ENCODE results near the gene ATE1. TPM values are rescaled to one million over a fixed set of nuclear protein-coding genes. Genes with fewer than 3 reads are reported as not detected.

The ATE1 gene
- total RNA-seq, 1 donor from 2014 or later, result 22.6 TPM

DNA sequence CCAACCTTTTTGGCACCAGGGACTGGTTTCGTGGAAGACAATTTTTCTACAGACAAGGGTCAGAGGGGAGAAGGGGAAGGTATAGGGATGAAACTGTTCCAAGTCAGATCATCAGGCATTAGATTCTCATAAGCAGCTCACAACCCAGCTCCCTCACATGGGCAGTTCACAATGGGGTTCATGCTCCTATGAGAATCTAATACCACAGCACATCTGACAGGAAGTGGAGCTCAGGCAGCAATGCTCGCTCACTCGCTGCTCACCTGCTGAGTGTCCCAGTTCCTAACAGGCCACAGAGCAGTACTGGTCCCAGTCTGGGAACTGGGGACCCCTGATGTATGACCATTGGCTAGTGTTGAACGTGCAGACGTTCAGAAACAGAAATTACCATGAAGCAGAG, 63.7 kb downstream of the ATE1 start:
- Histone ChIP-seq H3K27ac (ENCODE audit: low read depth, low read length) (no peak overlapping the region), H3K4me2 (ENCODE audit: low read length) (no peak overlapping the region), H3K4me3 (ENCODE audit: insufficient read depth, low read depth, low read length) (no peak overlapping the region), H3K27me3 (ENCODE audit: insufficient read depth, low read length) (no peaks in the 10 kb centered on the region), H4K20me1 (ENCODE audit: insufficient read depth, low read length) (peaks cover 3% of the 10 kb centered on the region), H3K9me3 (ENCODE audit: insufficient read depth, low read depth, low read length) (no peaks in the 10 kb centered on the region), H2AFZ (ENCODE audit: low read depth, low read length) (no peak overlapping the region), H3K4me1 (ENCODE audit: insufficient read depth, low read length) (no peaks in the 10 kb centered on the region), H3K9ac (ENCODE audit: low read length) (no peak overlapping the region), H3K36me3 (ENCODE audit: insufficient read depth, low read length) (peaks cover 4% of the 10 kb centered on the region), H3K79me2 (ENCODE audit: insufficient read depth, low read length) (no peaks in the 10 kb centered on the region)
- no peak for TF ChIP-seq EZH2 (IDR thresholded peaks at IDR 0.05; ENCODE audit: insufficient read depth, low read length)
- TF ChIP-seq, protein P1, sequence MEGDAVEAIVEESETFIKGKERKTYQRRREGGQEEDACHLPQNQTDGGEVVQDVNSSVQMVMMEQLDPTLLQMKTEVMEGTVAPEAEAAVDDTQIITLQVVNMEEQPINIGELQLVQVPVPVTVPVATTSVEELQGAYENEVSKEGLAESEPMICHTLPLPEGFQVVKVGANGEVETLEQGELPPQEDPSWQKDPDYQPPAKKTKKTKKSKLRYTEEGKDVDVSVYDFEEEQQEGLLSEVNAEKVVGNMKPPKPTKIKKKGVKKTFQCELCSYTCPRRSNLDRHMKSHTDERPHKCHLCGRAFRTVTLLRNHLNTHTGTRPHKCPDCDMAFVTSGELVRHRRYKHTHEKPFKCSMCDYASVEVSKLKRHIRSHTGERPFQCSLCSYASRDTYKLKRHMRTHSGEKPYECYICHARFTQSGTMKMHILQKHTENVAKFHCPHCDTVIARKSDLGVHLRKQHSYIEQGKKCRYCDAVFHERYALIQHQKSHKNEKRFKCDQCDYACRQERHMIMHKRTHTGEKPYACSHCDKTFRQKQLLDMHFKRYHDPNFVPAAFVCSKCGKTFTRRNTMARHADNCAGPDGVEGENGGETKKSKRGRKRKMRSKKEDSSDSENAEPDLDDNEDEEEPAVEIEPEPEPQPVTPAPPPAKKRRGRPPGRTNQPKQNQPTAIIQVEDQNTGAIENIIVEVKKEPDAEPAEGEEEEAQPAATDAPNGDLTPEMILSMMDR (IDR thresholded peaks at IDR 0.05; ENCODE audit: insufficient read depth, low read depth, low read length), result no peak
- Mint-ChIP-seq H3K4me3 (ENCODE audit: unreplicated experiment) (no peak overlapping the region), H3K9me3 (ENCODE audit: unreplicated experiment) (no peaks in the 10 kb centered on the region), H3K36me3 (ENCODE audit: low read depth, unreplicated experiment) (peaks cover 2% of the 10 kb centered on the region), H3K27me3 (ENCODE audit: low read depth, unreplicated experiment) (no peaks in the 10 kb centered on the region), H3K27ac (ENCODE audit: unreplicated experiment) (no peak overlapping the region), H3K4me1 (ENCODE audit: low read depth, unreplicated experiment) (no peaks in the 10 kb centered on the region)
- DNase-seq (ENCODE audit: low read depth), result no peak
- no peak for FAIRE-seq

DNA sequence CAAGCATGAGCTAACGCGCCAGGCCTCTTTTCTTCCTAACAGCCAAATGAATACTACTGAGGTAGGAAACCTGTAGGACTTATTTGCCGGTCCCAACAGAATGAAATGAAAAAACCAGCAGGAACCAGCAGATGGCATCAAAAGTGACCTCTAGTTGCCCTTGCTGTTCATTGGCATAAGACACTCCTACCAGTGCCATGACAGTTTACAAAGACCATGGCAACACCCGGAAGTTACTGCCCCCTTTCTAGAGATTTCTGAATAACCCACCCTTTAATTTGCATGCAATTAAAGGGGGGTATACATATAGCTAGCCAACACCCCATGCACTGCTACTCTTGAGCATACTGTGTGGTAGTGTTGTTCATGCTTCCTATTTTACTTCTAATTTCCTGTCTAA, 65.2 kb downstream of the ATE1 start:
- Histone ChIP-seq H3K27me3 (ENCODE audit: insufficient read depth, low read length) (no peaks in the 10 kb centered on the region), H3K4me2 (ENCODE audit: low read length) (no peak overlapping the region), H3K4me3 (ENCODE audit: insufficient read depth, low read depth, low read length) (no peak overlapping the region), H3K9ac (ENCODE audit: low read length) (no peak overlapping the region), H3K79me2 (ENCODE audit: insufficient read depth, low read length) (no peaks in the 10 kb centered on the region), H3K27ac (ENCODE audit: low read depth, low read length) (no peak overlapping the region), H2AFZ (ENCODE audit: low read depth, low read length) (no peak overlapping the region), H3K36me3 (ENCODE audit: insufficient read depth, low read length) (no peaks in the 10 kb centered on the region), H3K9me3 (ENCODE audit: insufficient read depth, low read depth, low read length) (no peaks in the 10 kb centered on the region), H4K20me1 (ENCODE audit: insufficient read depth, low read length) (peaks cover 3% of the 10 kb centered on the region), H3K4me1 (ENCODE audit: insufficient read depth, low read length) (no peaks in the 10 kb centered on the region)
- H3K27ac Mint-ChIP-seq (ENCODE audit: unreplicated experiment), result no peak overlapping the region
- H3K36me3 Mint-ChIP-seq (ENCODE audit: low read depth, unreplicated experiment), result peaks cover 2% of the 10 kb centered on the region
- H3K27me3 Mint-ChIP-seq (ENCODE audit: low read depth, unreplicated experiment), result no peaks in the 10 kb centered on the region
- no peak for FAIRE-seq
- TF ChIP-seq EZH2 (IDR thresholded peaks at IDR 0.05; ENCODE audit: insufficient read depth, low read length), result no peak
- TF ChIP-seq, protein P1 (IDR thresholded peaks at IDR 0.05; ENCODE audit: insufficient read depth, low read depth, low read length), result no peak
- no peaks in the 10 kb centered on the region for H3K4me1 Mint-ChIP-seq (ENCODE audit: low read depth, unreplicated experiment)
- H3K4me3 Mint-ChIP-seq (ENCODE audit: unreplicated experiment), result no peak overlapping the region
- no peak for DNase-seq (ENCODE audit: low read depth)
- no peaks in the 10 kb centered on the region for H3K9me3 Mint-ChIP-seq (ENCODE audit: unreplicated experiment)

DNA sequence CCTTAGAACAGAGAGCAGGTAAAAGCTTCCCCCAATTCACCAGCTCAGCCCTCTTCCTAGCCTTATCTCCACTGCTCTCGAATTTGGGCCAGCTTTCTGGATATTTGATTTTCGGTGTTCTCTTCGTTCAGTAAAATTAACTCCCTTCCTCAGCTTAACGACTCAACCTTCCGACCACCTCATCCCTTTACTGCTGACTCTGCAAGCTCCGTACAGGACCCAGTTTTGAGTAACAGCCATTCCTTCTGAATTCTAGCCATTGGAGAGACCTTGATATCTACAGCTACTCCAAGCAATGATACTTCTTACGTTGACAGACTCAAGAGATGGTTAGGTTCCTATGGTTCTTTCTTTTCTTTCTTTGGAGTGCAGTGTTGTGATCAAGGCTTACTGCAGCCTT, 65.8 kb downstream of the ATE1 start:
- DNase-seq (ENCODE audit: low read depth) (no peak), FAIRE-seq (no peak)
- Mint-ChIP-seq H3K4me1 (ENCODE audit: low read depth, unreplicated experiment) (no peaks in the 10 kb centered on the region), H3K36me3 (ENCODE audit: low read depth, unreplicated experiment) (peaks cover 4% of the 10 kb centered on the region), H3K4me3 (ENCODE audit: unreplicated experiment) (no peak overlapping the region), H3K9me3 (ENCODE audit: unreplicated experiment) (no peaks in the 10 kb centered on the region), H3K27me3 (ENCODE audit: low read depth, unreplicated experiment) (no peaks in the 10 kb centered on the region), H3K27ac (ENCODE audit: unreplicated experiment) (no peak overlapping the region)
- Histone ChIP-seq H3K4me3 (ENCODE audit: insufficient read depth, low read depth, low read length) (no peak overlapping the region), H3K79me2 (ENCODE audit: insufficient read depth, low read length) (no peaks in the 10 kb centered on the region), H3K9ac (ENCODE audit: low read length) (no peak overlapping the region), H3K36me3 (ENCODE audit: insufficient read depth, low read length) (no peaks in the 10 kb centered on the region), H3K27me3 (ENCODE audit: insufficient read depth, low read length) (no peaks in the 10 kb centered on the region), H3K4me2 (ENCODE audit: low read length) (no peak overlapping the region), H3K27ac (ENCODE audit: low read depth, low read length) (no peak overlapping the region), H2AFZ (ENCODE audit: low read depth, low read length) (no peak overlapping the region), H4K20me1 (ENCODE audit: insufficient read depth, low read length) (peaks cover 3% of the 10 kb centered on the region), H3K4me1 (ENCODE audit: insufficient read depth, low read length) (no peaks in the 10 kb centered on the region), H3K9me3 (ENCODE audit: insufficient read depth, low read depth, low read length) (no peaks in the 10 kb centered on the region)
- no peak for TF ChIP-seq EZH2 (IDR thresholded peaks at IDR 0.05; ENCODE audit: insufficient read depth, low read length)
- TF ChIP-seq, protein P1 (IDR thresholded peaks at IDR 0.05; ENCODE audit: insufficient read depth, low read depth, low read length), result no peak
